Measurements from ENCODE around the gene COL5A1.

The COL5A1 gene

DNA sequence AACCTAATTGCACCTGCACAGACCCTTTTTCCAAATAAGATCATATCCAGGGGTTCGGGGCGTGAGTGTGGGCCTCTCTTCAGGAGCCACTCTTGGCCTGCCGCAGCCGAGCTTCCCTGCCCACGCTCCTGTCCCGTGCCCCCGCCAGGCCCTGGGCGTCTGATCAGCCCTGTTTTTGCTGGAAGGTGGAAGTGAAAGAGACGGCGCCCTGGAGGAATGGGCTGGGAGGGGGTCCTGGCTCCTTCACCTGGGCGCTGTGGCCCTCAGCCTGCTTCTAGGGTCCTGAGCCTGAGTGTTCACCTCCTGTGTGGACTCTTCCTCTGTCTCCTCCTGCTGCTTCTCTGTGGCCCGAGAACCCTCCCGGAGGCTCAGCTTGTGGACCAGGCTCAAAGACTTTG lies 11.2 kb upstream of the COL5A1 start:
- H3K4me3 ChIP-seq (ENCODE audit: low read length): no peak overlapping the region
- H3K27me3 ChIP-seq (ENCODE audit: control insufficient read depth, insufficient read depth, low read length): no peaks in the 10 kb centered on the region
- no peaks in the 10 kb centered on the region for H3K4me1 ChIP-seq (ENCODE audit: control insufficient read depth, insufficient read depth, low read length)
- no peaks in the 10 kb centered on the region for H3K9me3 ChIP-seq (ENCODE audit: control insufficient read depth, low read length)
- H3K9ac ChIP-seq (ENCODE audit: low read length): no peak overlapping the region
- H3K36me3 ChIP-seq (ENCODE audit: control insufficient read depth, insufficient read depth, low read length): no peaks in the 10 kb centered on the region

- Histone ChIP-seq H3K4me1 (ENCODE audit: control insufficient read depth, insufficient read depth, low read length) (no peaks in the 10 kb centered on the region), H3K27me3 (ENCODE audit: control insufficient read depth, insufficient read depth, low read length) (no peaks in the 10 kb centered on the region), H3K36me3 (ENCODE audit: control insufficient read depth, insufficient read depth, low read length) (no peaks in the 10 kb centered on the region), H3K9me3 (ENCODE audit: control insufficient read depth, low read length) (no peaks in the 10 kb centered on the region), H3K9ac (ENCODE audit: low read length) (no peak overlapping the region), H3K4me3 (ENCODE audit: low read length) (no peak overlapping the region)
Observed at GRCh38 chr9:134630861-134631260, 10.7 kb upstream of the COL5A1 start.

DNA sequence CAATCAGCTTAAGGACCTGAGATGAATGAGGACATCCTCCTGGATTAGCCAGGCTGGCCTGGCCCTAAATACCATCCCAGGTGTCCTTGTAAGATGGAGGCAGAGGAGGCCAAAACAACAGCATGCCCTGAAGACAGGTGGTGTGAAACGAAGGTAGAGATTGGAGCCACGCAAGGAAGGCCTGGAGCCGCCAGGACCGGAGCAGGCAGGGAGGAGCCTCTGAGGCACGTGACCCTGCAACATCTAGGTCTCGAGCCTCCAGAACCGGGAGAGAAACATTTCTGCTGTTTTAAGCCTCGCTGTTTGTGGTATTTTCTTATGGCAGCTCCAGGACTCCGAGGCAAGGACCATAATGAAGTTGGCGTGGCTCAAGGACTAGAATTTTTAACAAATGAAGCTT lies 9.7 kb upstream of the COL5A1 start:
- Histone ChIP-seq H3K36me3 (ENCODE audit: control insufficient read depth, insufficient read depth, low read length) (no peaks in the 10 kb centered on the region), H3K27me3 (ENCODE audit: control insufficient read depth, insufficient read depth, low read length) (no peaks in the 10 kb centered on the region), H3K4me3 (ENCODE audit: low read length) (no peak overlapping the region), H3K4me1 (ENCODE audit: control insufficient read depth, insufficient read depth, low read length) (no peaks in the 10 kb centered on the region), H3K9ac (ENCODE audit: low read length) (no peak overlapping the region), H3K9me3 (ENCODE audit: control insufficient read depth, low read length) (no peaks in the 10 kb centered on the region)

- H3K4me1 ChIP-seq (ENCODE audit: control insufficient read depth, insufficient read depth, low read length): no peaks in the 10 kb centered on the region
- no peaks in the 10 kb centered on the region for H3K36me3 ChIP-seq (ENCODE audit: control insufficient read depth, insufficient read depth, low read length)
- no peak overlapping the region for H3K9ac ChIP-seq (ENCODE audit: low read length)
- no peaks in the 10 kb centered on the region for H3K9me3 ChIP-seq (ENCODE audit: control insufficient read depth, low read length)
- H3K27me3 ChIP-seq (ENCODE audit: control insufficient read depth, insufficient read depth, low read length): no peaks in the 10 kb centered on the region
- H3K4me3 ChIP-seq (ENCODE audit: low read length): no peak overlapping the region
Observed at GRCh38 chr9:134632329-134632728, 9.3 kb upstream of the COL5A1 start.

- H3K9me3 ChIP-seq (ENCODE audit: control insufficient read depth, low read length): no peaks in the 10 kb centered on the region
- no peaks in the 10 kb centered on the region for H3K27me3 ChIP-seq (ENCODE audit: control insufficient read depth, insufficient read depth, low read length)
- no peak overlapping the region for H3K4me3 ChIP-seq (ENCODE audit: low read length)
- no peak overlapping the region for H3K9ac ChIP-seq (ENCODE audit: low read length)
- no peaks in the 10 kb centered on the region for H3K36me3 ChIP-seq (ENCODE audit: control insufficient read depth, insufficient read depth, low read length)
- H3K4me1 ChIP-seq (ENCODE audit: control insufficient read depth, insufficient read depth, low read length): no peaks in the 10 kb centered on the region
Observed at GRCh38 chr9:134633362-134634142, 8.1 kb upstream of the COL5A1 start.

GRCh38 chr9:134634176-134634575 lies 7.4 kb upstream of the COL5A1 start:
- no peaks in the 10 kb centered on the region for H3K9me3 ChIP-seq (ENCODE audit: control insufficient read depth, low read length)
- no peaks in the 10 kb centered on the region for H3K27me3 ChIP-seq (ENCODE audit: control insufficient read depth, insufficient read depth, low read length)
- H3K9ac ChIP-seq (ENCODE audit: low read length): no peak overlapping the region
- H3K4me3 ChIP-seq (ENCODE audit: low read length): no peak overlapping the region
- no peaks in the 10 kb centered on the region for H3K36me3 ChIP-seq (ENCODE audit: control insufficient read depth, insufficient read depth, low read length)
- no peaks in the 10 kb centered on the region for H3K4me1 ChIP-seq (ENCODE audit: control insufficient read depth, insufficient read depth, low read length)

DNA sequence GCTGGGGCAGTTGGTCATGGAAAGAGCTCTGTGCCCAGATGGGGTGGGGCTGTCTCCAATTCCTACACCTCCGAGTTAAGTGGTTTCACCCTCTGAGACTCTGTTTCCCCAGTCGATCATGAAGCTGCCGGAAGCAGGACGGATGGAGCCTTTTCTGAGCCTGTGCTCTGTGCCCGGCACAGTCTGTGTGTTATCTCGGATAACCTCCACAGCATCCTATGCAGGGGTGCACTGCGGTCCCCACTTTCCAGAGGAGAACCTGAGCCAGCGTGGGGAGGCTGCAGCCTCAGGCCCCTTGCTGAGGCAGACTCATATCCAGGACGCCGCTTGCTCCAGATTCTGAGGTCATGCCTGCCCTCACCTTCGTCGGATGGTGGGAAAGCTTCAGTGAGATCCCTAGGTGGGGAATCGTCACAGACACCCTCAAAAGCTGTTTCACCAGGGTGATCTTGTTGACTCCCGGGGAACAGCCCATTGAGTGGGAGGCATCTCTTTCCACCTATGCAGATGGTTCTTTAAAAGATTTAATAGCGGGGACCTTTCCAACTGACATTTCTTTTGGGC lies 6.9 kb upstream of the COL5A1 start:
- Histone ChIP-seq H3K4me3 (ENCODE audit: low read length) (no peak overlapping the region), H3K9me3 (ENCODE audit: control insufficient read depth, low read length) (no peaks in the 10 kb centered on the region), H3K9ac (ENCODE audit: low read length) (no peak overlapping the region), H3K27me3 (ENCODE audit: control insufficient read depth, insufficient read depth, low read length) (no peaks in the 10 kb centered on the region), H3K36me3 (ENCODE audit: control insufficient read depth, insufficient read depth, low read length) (no peaks in the 10 kb centered on the region), H3K4me1 (ENCODE audit: control insufficient read depth, insufficient read depth, low read length) (no peaks in the 10 kb centered on the region)

- Histone ChIP-seq H3K27me3 (ENCODE audit: control insufficient read depth, insufficient read depth, low read length) (no peaks in the 10 kb centered on the region), H3K4me1 (ENCODE audit: control insufficient read depth, insufficient read depth, low read length) (no peaks in the 10 kb centered on the region), H3K9me3 (ENCODE audit: control insufficient read depth, low read length) (no peaks in the 10 kb centered on the region), H3K4me3 (ENCODE audit: low read length) (no peak overlapping the region), H3K9ac (ENCODE audit: low read length) (no peak overlapping the region), H3K36me3 (ENCODE audit: control insufficient read depth, insufficient read depth, low read length) (no peaks in the 10 kb centered on the region)
Observed at GRCh38 chr9:134635351-134636148, 6.1 kb upstream of the COL5A1 start.

DNA sequence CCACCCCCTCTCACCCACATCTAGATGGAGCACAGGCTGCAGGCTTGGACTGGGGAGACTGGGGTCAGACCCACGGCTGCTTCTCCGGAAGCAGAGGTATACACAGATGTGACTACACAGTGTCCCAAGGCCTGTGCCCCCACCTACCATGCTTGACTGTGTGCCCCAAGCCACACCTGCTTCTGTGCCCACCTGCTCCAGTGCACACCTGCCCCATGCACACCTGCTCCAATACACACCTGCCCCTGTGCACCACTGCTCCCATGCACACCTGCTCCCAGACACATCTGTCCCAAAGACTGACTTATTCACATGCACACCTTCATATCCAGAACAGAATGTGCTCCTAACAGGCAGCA lies 5.5 kb upstream of the COL5A1 start:
- H3K4me3 ChIP-seq (ENCODE audit: low read length): no peak overlapping the region
- no peaks in the 10 kb centered on the region for H3K4me1 ChIP-seq (ENCODE audit: control insufficient read depth, insufficient read depth, low read length)
- no peaks in the 10 kb centered on the region for H3K27me3 ChIP-seq (ENCODE audit: control insufficient read depth, insufficient read depth, low read length)
- no peaks in the 10 kb centered on the region for H3K9me3 ChIP-seq (ENCODE audit: control insufficient read depth, low read length)
- no peak overlapping the region for H3K9ac ChIP-seq (ENCODE audit: low read length)
- no peaks in the 10 kb centered on the region for H3K36me3 ChIP-seq (ENCODE audit: control insufficient read depth, insufficient read depth, low read length)

GRCh38 chr9:134637241-134637640 lies 4.4 kb upstream of the COL5A1 start:
- H3K4me1 ChIP-seq (ENCODE audit: control insufficient read depth, insufficient read depth, low read length): no peaks in the 10 kb centered on the region
- no peak overlapping the region for H3K4me3 ChIP-seq (ENCODE audit: low read length)
- no peaks in the 10 kb centered on the region for H3K36me3 ChIP-seq (ENCODE audit: control insufficient read depth, insufficient read depth, low read length)
- no peaks in the 10 kb centered on the region for H3K9me3 ChIP-seq (ENCODE audit: control insufficient read depth, low read length)
- no peaks in the 10 kb centered on the region for H3K27me3 ChIP-seq (ENCODE audit: control insufficient read depth, insufficient read depth, low read length)
- H3K9ac ChIP-seq (ENCODE audit: low read length): no peak overlapping the region

GRCh38 chr9:134637696-134638501 lies 3.7 kb upstream of the COL5A1 start:
- Histone ChIP-seq H3K4me3 (ENCODE audit: low read length) (no peak overlapping the region), H3K9ac (ENCODE audit: low read length) (no peak overlapping the region), H3K36me3 (ENCODE audit: control insufficient read depth, insufficient read depth, low read length) (no peaks in the 10 kb centered on the region), H3K27me3 (ENCODE audit: control insufficient read depth, insufficient read depth, low read length) (peaks cover 5% of the 10 kb centered on the region), H3K4me1 (ENCODE audit: control insufficient read depth, insufficient read depth, low read length) (no peaks in the 10 kb centered on the region), H3K9me3 (ENCODE audit: control insufficient read depth, low read length) (no peaks in the 10 kb centered on the region)

All from mucosa of stomach (tissue), 1 donor.